ENCODE results near the gene TMEM242. TPM values are rescaled to one million over a fixed set of nuclear protein-coding genes. Genes with fewer than 3 reads are reported as not detected.

TMEM242 gene
- polyA plus RNA-seq, 2 of the 4 experiments (the other 2 are of a cell fraction): 5.3 to 7.4 TPM

GRCh38 chr6:157253699-157254098 is 69.6 kb downstream of the TMEM242 start:
- ChIA-PET CTCF (interaction anchor here (0.8 kb wide), 1 partner anchor 20 kb away, joined by 3 read pairs; no protein-coding TSS in a partner anchor), POLR2A (no interaction called here)
- no peak for TF ChIP-seq KDM5A (IDR thresholded peaks at IDR 0.05)
- no peak for TF ChIP-seq ZFP36 (IDR thresholded peaks at IDR 0.05; ENCODE audit: borderline replicate concordance, partially characterized antibody)
- no peak for TF ChIP-seq USF2 (IDR thresholded peaks at IDR 0.05)
- no peak for TF ChIP-seq JUNB (IDR thresholded peaks at IDR 0.05)
- TF ChIP-seq HOXB13 (CRISPR knock-in tag; IDR thresholded peaks at IDR 0.05; ENCODE audit: low read depth): no peak
- no peak for TF ChIP-seq BCL3 (IDR thresholded peaks at IDR 0.05)
- TF ChIP-seq NR3C1 (IDR thresholded peaks at IDR 0.05): no peak
- no peak for TF ChIP-seq JUN (IDR thresholded peaks at IDR 0.05)
- TF ChIP-seq RNF2 (IDR thresholded peaks at IDR 0.05; ENCODE audit: borderline replicate concordance, low read depth): no peak
- TF ChIP-seq ZC3H11A (IDR thresholded peaks at IDR 0.05): no peak
- TF ChIP-seq RFX5 (IDR thresholded peaks at IDR 0.05): no peak
- no peak for TF ChIP-seq KDM1A (IDR thresholded peaks at IDR 0.05; ENCODE audit: low read depth)
- no peak for TF ChIP-seq HEYL (CRISPR knock-in tag; IDR thresholded peaks at IDR 0.05)
- no peak for TF ChIP-seq RARB (CRISPR knock-in tag; IDR thresholded peaks at IDR 0.05)
- TF ChIP-seq EHF (CRISPR knock-in tag; IDR thresholded peaks at IDR 0.05): no peak
- WGBS (ENCODE audit: missing lambda C conversion rate): 43% methylated on average over 7 of the region's 7 CpGs
- ATAC-seq: no peak
- Histone ChIP-seq H3K9me3 (no peaks in the 10 kb centered on the region), H3K4me3 (no peak overlapping the region), H3K27ac (no peak overlapping the region), H3K4me2 (no peak overlapping the region), H3K4me1 (no peaks in the 10 kb centered on the region)
- no peak for FAIRE-seq
- DNase-seq (ENCODE audit: low read depth in 1 of 2, low spot score in 1 of 2): no peak

- H3K9me3 ChIP-seq: no peaks in the 10 kb centered on the region; the same call in 2 of the 3 replicates
- ATAC-seq: no peak
- TF ChIP-seq HMGXB4 (CRISPR knock-in tag; IDR thresholded peaks at IDR 0.05; ENCODE audit: borderline replicate concordance) (no peak), CTCF (IDR thresholded peaks at IDR 0.05) (no peak), JUNB (IDR thresholded peaks at IDR 0.05) (no peak), FOXS1 (CRISPR knock-in tag; IDR thresholded peaks at IDR 0.05) (no peak), EP300 (IDR thresholded peaks at IDR 0.05) (no peak), EHF (CRISPR knock-in tag; IDR thresholded peaks at IDR 0.05) (no peak), MAZ (IDR thresholded peaks at IDR 0.05; ENCODE audit: borderline replicate concordance, low read depth, low read length) (no peak), POLR2AphosphoS2 (conservative IDR thresholded peaks at IDR 0.05; ENCODE audit: low read length) (no peak), KDM5A (IDR thresholded peaks at IDR 0.05) (no peak), CHD4 (IDR thresholded peaks at IDR 0.05; ENCODE audit: borderline replicate concordance) (no peak), ZNF302 (CRISPR knock-in tag; IDR thresholded peaks at IDR 0.05) (no peak)
- H3K27ac ChIP-seq: no peak overlapping the region
- FAIRE-seq: no peak
- ChIA-PET CTCF (interaction anchor here (0.8 kb wide), 1 partner anchor 21 kb away, joined by 3 read pairs; no protein-coding TSS in a partner anchor), POLR2A (no interaction called here)
- 51% methylated on average over 7 of the region's 7 CpGs for WGBS (ENCODE audit: missing lambda C conversion rate)
- DNase-seq (ENCODE audit: low read depth in 1 of 2, low spot score in 1 of 2): no peak
- no peak overlapping the region for H3K4me3 ChIP-seq
- H3K4me2 ChIP-seq: no peak overlapping the region
- H3K4me1 ChIP-seq: no peaks in the 10 kb centered on the region
Measured at GRCh38 chr6:157253017-157253416, 70.3 kb downstream of the TMEM242 start.

Data from A549 (cell line).